Pons (tissue), 1 donor: ENCODE measurements around the gene CCL27.

Experiments
- DNase-seq: peaks from one replicate; pipeline ENCODE4 v3.0.0-alpha.2; 2016; ENCODE audit warnings: low spot score

The CCL27 gene

DNA sequence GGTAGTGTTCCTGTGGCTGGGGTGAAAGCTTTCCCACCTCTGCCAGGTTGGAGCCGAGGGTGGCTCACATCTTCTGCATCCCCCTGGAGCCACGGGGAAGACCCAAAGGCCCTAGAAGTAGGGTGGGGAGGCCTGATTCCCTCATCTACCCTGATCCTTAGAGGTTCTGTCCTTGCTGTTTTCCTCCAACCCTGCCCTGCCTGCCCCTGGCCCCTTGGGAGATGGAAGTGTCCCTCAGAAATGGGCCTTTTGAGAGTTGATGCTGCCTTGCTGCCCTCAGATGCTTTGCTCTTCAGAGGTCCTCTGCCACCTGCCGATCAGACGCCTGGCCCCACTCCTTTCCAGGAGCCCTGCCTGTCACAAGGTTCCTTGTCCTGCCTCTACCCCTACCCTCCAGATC lies 22.4 kb upstream of the CCL27 start:
- DNase-seq = no peak

DNA sequence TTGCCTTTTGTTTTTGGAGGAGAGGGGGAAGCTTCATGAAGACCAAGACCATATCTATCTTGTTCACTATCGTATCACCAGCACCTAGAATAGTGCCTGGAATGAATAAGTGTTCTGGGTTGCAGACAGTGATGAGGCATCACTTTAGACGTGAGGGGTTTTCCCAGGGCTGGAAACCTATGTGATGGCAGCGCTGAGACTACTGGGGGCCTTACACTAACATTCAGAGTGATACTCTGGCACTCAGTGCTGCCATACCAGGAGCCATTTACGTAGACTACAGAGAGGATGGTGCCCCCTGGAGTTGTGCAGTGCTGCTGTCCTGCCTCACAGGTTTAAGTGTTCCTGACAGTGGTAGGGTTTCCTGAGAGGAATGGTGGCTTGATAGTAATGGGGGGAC lies 21.7 kb upstream of the CCL27 start:
- no peak for DNase-seq

GRCh38 chr9:34675869-34676268 lies 13.4 kb upstream of the CCL27 start:
- no peak for DNase-seq

DNA sequence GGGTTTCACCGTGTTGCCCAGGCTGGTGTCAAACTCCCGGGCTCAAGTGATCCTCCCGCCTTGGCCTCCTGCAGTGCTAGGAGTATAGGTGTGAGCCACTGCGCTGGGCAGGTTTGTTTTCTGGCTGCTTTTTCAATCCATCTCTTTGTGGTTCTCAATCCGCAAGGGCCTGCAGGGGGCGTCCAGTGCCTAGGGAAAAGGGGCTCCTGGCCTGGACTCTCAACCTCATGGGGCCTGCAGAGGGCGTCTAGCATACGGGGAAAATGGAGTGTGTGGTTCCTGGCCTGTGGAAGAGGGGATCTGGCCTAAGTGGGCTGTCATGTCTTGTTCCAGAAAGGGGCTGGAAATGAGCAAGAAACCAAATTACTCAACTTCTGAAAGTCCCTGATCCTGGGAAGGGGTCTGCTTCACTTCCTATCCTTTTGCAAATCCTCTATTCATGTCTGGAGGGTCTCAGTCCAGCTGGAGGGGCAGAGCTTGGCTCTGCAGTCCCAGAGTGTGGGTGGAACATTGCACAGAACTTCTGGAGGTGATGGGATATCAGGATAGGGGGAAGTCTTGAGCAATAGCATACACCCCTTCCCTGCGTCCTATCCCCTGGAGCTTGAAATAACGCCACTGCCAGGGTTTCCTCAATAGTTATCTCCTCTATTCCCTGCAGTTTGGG lies 12.7 kb upstream of the CCL27 start:
- DNase-seq = peak; percentile 37

DNA sequence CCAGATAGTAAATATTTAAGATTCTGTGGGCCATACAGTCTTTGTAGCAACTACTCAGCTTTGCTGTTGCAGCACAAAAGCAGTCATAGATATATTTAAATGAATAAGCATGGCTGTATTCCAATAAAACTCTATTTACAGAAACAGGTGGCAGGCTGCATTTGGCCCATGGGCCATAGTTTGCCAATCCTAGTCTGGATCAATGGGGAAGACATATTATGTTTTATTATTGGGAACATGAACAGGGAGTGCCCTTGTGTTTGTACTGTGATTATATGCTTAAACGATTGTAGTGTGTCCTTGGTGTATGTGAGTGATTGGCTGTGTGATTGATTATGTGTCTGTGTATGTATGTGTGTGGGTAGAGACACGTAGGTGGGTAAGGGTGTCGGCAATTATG lies 12.0 kb upstream of the CCL27 start:
- DNase-seq = no peak

DNA sequence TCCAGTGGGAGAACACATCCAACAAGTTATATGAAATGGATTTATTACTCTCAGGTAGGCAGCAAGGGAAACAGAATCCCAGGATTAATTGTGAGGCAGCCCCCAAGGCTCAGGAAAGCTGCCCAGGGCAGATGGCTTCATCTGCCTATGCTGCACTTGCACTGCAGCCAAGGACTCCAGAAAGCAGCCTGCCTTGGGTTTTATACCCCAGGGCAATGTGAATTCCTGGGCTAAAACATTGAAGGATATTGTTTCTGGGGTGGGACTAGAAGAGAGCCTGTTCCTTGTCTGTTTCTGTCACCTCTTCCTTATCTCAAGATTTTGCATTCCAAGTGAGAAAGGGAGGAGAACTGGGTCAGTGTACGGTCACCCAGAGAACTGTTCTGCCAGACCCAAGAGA lies 8.8 kb upstream of the CCL27 start:
- DNase-seq = no peak

- DNase-seq = no peak
These were observed 7.5 kb upstream of the CCL27 start for GRCh38 chr9:34669809-34670562.

- peak; percentile 96 for DNase-seq
These were observed 3.2 kb upstream of the CCL27 start for GRCh38 chr9:34665381-34666250.

DNA sequence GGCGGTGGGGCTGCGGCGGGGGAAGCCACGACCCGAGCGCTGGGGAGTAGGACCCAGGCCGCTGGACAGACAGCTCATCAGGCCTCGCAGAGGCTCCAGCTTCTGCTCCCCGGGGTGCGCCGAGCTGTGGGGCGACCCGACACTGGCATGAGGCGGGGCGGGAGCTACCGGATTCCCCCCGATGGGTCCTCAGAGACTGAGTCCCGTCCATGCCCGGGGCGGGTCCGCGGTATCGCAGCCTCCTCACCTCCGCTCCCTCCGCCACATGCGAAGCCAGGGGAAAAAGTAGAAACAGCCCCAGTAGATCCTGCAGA lies 2.6 kb upstream of the CCL27 start:
- DNase-seq = no peak

GRCh38 chr9:34664281-34665066 lies 2.0 kb upstream of the CCL27 start:
- peak; percentile 83 for DNase-seq

GRCh38 chr9:34663303-34663605 lies 797 bp upstream of the CCL27 start:
- DNase-seq = no peak

- DNase-seq = no peak
These were observed 2.7 kb downstream of the CCL27 start for GRCh38 chr9:34659592-34660253.

DNA sequence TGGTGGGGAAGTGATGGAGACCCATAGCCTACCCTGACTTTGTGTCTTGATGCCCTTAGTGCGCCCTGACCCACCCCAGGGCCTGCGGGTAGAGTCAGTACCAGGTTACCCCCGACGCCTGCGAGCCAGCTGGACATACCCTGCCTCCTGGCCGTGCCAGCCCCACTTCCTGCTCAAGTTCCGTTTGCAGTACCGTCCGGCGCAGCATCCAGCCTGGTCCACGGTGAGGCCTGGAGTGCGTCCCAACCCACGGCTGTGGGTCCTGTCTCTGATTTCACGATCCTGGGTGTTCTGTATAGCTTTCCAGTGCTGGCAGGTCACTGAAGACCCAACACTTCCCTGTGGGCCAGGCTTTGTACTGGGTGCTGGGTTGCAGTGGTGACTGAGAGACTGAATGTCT lies 4.0 kb downstream of the CCL27 start:
- no peak for DNase-seq

GRCh38 chr9:34656992-34657391 lies 5.5 kb downstream of the CCL27 start:
- DNase-seq = no peak

DNA sequence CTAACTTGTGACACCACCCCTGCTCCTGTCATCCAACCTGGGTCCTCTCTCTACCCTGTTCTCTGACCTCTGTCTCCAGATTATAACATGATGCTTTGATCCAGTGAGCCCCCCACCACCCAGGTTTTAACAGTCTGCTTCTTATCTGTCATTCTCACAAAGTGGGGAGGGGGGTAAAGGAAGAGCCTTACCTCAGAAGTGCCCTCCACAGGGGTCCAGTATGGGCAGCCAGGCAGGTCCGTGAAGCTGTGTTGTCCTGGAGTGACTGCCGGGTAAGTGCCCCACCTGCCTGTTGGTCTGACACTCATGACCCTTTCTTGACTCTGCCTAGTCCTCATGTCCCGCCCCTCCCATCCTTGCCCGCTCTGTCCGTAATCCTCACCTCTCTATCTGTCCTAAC lies 7.1 kb downstream of the CCL27 start:
- DNase-seq = no peak

GRCh38 chr9:34654323-34655051 lies 8.0 kb downstream of the CCL27 start:
- peak; percentile 68 for DNase-seq

DNA sequence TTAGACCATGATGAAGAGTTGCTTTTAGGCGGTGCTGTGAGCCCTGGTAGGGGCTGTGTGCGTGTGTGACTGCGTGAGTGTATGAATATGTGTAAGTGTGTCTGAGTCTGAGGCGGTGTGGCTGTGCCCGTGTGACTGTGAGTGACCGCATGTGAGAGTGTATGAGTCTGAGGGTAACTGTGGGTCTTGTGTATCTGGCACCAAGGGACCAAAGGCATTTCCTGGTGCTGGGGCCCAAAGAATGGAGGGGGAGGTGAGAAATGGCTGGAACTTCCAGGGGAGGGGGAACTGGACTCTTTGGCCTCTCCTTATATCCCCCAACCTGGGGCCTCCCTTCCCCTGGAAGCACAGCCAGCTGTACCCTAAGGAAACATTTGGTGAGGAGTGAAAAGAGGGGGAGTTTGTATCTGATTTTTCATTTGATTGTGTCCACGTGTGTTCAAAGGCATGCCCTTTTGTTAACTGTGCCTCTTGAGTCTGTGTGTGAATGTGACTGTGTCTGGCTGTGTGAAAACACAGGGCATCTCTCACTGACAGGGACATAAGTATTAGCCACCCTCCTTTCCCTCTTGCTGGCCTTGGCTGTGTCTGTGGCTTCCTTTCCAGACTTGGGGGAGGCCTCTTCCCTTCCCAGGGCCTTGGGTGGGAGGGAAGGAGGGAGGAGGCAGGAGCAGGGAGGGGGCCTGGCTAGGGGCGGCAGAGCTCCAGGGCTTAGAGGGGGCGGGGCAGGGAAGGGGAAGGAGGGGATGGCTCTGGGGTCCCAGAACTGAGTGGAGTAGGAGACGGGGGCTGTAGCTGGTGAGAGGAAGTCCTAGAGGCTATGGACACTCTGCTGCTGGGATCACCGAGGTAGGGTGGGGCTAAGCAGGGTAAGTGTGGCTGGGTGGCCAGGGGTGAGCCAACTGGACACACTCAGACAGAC lies 9.0 kb downstream of the CCL27 start:
- no peak for DNase-seq

DNA sequence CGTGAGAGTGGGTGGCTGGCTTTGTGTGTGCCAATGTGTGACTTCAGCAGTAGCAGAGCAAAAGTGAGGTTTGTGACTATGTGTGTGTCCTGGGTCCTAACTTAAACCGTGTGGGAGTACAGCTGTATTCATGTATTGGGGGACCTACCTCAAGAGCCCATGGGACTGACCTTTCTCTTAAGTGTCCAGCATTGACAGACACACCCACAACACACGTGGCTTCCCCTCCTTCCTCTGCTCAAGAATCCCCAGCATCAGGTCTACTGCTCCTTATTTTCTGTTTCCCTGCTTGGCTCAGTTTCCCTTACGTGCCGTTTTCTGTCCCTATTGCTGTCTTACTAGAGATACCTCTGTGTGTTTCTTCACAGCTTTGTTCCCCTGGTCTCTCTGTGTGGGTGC lies 9.9 kb downstream of the CCL27 start:
- DNase-seq = no peak

GRCh38 chr9:34651876-34652601 lies 10.4 kb downstream of the CCL27 start, which contains the start of gene IL11RA:
Gene IL11RA, plus strand, starts transcription at chr9:34652185. Its CDS starts 3,033 bp downstream, at chr9:34655218.
- peak; percentile 95 for DNase-seq
